IPS-18c (cell line): ENCODE results near the gene TSNAXIP1.
A peak's percentile ranks its signal among the peaks of the same experiment; 100 is the strongest.
"Not testable (repeated sequence)": the region's sequence is repeated elsewhere in the genome, so short reads cannot be mapped to it uniquely, and the experiment has no call there.

Source experiments
- H3K4me3 ChIP-seq: 2 replicates; pipeline ENCODE4 v1.7.0; 2013; ENCODE audit warnings: low read depth, mild to moderate bottlenecking, low read length, moderate library complexity; ENCODE audit not compliant: insufficient read depth
- H3K9me3 ChIP-seq: one replicate; pipeline ENCODE4 v1.6.1; 2013; ENCODE audit warnings: mild to moderate bottlenecking, low read length, moderate library complexity; ENCODE audit not compliant: control insufficient read depth, insufficient read depth

The TSNAXIP1 gene

DNA sequence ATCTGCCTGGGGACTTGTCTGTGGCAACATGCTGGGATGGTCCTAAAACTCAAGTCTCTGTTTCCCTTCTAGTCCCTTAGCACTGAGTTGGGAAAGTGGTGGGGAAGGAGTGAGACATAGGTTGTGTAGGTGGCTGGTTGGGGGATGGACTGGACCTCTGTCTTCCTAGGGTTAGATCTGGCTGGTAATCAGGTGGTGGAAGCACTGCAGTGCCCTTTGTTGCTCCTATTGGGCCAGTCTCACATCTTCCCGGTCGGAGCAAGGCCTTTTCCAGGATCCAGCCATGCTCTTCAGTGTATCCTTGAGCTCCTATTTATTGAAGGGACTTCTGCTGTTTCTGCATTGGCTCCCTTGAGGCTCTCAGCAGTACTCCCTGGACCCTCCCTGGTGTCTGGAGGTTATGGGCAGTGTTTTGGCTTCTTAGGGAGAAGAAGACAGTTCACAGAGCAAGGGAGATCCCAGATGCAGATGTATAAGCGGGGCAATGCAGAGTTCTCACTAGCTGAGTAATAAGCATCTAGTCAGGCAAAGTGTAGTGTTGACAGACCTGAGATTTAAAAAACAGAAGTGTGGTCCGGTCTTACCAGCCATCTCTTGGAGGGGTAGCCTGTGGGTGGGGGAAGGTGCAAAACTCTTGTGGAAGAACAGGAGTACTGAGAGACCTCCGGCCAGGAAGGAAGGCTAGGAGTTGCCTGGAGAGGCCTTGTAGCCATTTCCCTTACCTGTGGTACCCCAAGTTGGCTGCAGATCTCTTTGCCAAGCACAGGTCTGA is 38.8 kb downstream of the TSNAXIP1 start:
- H3K4me3 ChIP-seq = peak overlapping the region; percentile 96
- H3K9me3 ChIP-seq = no peaks in the 10 kb centered on the region

- Histone ChIP-seq H3K9me3 (no peaks in the 10 kb centered on the region), H3K4me3 (peak overlapping the region; percentile 96)
Measured at GRCh38 chr16:67846063-67846319, 39.3 kb downstream of the TSNAXIP1 start.

GRCh38 chr16:67846320-67847063 is 39.8 kb downstream of the TSNAXIP1 start, which contains the start of gene NUTF2:
TSS of gene NUTF2 (plus strand) at chr16:67846933. CDS start at chr16:67865131, 18,198 bp downstream.
- H3K9me3 ChIP-seq = no peaks in the 10 kb centered on the region
- peak within 1 kb of the TSS; percentile 96 for H3K4me3 ChIP-seq

- no peaks in the 10 kb centered on the region for H3K9me3 ChIP-seq
- H3K4me3 ChIP-seq = peak within 1 kb of the TSS; percentile 96
Measured at GRCh38 chr16:67847064-67847861, 40.6 kb downstream of the TSNAXIP1 start, which contains the start of gene CENPT. TSS of gene CENPT (minus strand) at chr16:67847693. CDS start at chr16:67833859, 13,834 bp downstream.

- Histone ChIP-seq H3K4me3 (peak overlapping the region; percentile 96; the same call in 1 of the 2 replicates), H3K9me3 (no peaks in the 10 kb centered on the region)
Measured at GRCh38 chr16:67848118-67848517, 41.4 kb downstream of the TSNAXIP1 start.

- H3K4me3 ChIP-seq = no peak overlapping the region
Measured at GRCh38 chr16:67853670-67854069, 47.0 kb downstream of the TSNAXIP1 start.

GRCh38 chr16:67855789-67856188 is 49.1 kb downstream of the TSNAXIP1 start:
- Histone ChIP-seq H3K9me3 (no peaks in the 10 kb centered on the region), H3K4me3 (no peak overlapping the region)

More at GRCh38 chr16:67853670-67854069, 47.0 kb downstream of the TSNAXIP1 start:
- H3K9me3 ChIP-seq = no peaks in the 10 kb centered on the region

DNA sequence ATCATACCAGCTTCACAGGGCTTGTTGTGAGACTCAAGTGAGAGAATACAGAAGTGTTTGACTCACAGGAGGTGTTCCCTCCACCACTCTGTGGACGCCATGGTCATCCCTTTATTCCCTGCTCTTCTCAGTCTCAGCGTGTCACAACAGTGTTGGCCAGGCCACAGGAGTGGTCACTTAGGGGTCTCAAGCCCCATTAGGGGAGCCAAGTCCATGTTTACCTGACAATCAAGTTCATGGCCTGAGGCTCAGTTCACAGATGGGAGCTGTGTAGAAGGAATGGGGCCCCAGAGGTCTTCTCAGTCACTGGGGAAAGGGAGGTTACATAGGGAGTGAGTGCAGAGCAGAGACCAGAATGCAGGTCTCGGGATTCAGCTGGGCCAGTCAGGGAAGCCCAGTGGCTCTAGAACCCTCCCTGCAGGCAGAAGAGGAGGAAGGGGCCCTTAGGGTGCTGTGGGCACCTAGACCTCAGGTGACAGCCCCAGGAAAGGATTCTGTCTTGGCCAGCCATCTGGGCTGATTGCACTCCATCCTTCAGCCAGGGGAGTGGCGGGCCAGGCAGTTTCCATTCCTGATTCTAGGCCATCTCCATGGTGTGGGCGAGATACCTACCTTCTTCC is 50.3 kb downstream of the TSNAXIP1 start:
- Histone ChIP-seq H3K4me3 (no peak overlapping the region; the same call in 1 of the 2 replicates), H3K9me3 (no peaks in the 10 kb centered on the region)

- Histone ChIP-seq H3K9me3 (no peaks in the 10 kb centered on the region), H3K4me3 (no peak overlapping the region; the same call in 1 of the 2 replicates)
Measured at GRCh38 chr16:67857547-67858233, 51.0 kb downstream of the TSNAXIP1 start.

GRCh38 chr16:67858500-67858899 is 51.8 kb downstream of the TSNAXIP1 start:
- H3K9me3 ChIP-seq = no peaks in the 10 kb centered on the region
- H3K4me3 ChIP-seq = no peak overlapping the region

DNA sequence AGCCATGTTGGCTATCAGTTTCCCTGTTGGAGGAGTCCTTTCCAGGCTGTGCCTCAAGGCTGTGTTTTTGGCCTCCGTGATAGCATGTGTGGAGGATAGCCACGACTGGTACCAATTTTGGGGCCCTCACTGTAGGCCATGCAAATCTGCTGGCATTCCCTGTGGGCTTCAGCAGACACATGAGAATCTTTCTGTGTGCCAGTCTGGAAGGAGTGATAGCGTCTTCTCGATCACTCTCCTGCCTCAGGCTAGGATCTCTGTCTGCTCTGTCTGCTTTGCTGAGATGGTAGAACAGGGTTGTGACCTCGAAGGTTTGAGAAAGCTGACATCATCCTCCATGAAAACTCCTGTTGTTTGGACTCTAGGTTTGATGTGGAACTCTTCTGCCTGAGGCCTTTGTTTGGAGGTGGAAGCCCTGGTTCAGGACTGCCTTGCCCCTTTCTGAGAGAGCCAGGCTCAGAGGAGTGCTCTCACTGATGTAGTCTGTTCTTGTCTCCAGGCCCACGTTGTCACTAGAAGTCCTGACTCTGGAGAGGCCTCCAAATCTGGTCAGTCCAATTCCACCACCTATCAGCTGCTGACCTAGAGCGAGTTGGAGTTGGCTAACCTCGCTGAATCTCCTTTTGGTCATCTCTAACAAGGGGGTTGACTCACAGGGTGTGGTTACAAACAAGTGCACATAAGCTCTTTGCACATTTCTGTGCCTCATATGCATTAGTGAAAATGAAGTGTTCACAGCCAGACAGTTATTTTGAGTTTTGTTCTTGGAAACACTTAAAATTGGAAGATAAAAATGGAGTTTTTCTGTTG is 54.1 kb downstream of the TSNAXIP1 start:
- H3K9me3 ChIP-seq = no peaks in the 10 kb centered on the region

GRCh38 chr16:67861877-67862276 is 55.2 kb downstream of the TSNAXIP1 start:
- Histone ChIP-seq H3K9me3 (no peaks in the 10 kb centered on the region), H3K4me3 (no peak overlapping the region)

More for the DNA sequence above, 54.1 kb downstream of the TSNAXIP1 start:
- H3K4me3 ChIP-seq = no peak overlapping the region

GRCh38 chr16:67862623-67863583 is 56.2 kb downstream of the TSNAXIP1 start:
- Histone ChIP-seq H3K4me3 (no peak overlapping the region), H3K9me3 (no peaks in the 10 kb centered on the region)

- H3K4me3 ChIP-seq, H3K9me3 ChIP-seq: not testable (repeated sequence)
Measured at GRCh38 chr16:67864044-67864443, 57.4 kb downstream of the TSNAXIP1 start.

DNA sequence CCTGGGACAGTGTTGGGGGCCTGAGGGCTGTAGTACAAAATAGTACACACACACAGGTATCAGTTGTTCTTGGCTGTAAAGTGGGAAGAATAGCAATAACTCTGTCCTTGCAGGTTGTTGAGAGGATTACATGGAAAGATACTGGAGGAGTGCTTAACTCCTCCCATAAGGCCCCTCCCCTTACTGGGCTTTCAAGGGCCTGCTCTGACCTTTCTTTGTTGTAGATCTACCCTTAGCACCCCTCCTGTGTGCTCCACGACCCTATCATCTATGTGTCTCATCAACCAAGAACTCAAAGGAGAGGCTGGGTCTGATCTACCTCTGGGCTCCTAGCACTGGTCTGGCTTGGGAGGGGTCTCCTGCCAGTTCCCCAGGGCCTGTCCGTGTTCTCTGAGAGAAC is 57.9 kb downstream of the TSNAXIP1 start:
- H3K4me3 ChIP-seq = no peak overlapping the region

More for the DNA sequence above, 57.9 kb downstream of the TSNAXIP1 start:
- H3K9me3 ChIP-seq = no peaks in the 10 kb centered on the region
